HG03354 (cell line): Measurements from ENCODE around the gene ELOA.
"Not testable (repeated sequence)": the region's sequence is repeated elsewhere in the genome, so short reads cannot be mapped to it uniquely, and the experiment has no call there.

Source experiments
- ATAC-seq: cut with Tn5 transposase; IDR thresholded peaks from one replicate; pipeline ENCODE4 v1.9.1; 2021; ENCODE audit warnings: mild to moderate bottlenecking; ENCODE audit not compliant: unreplicated experiment, poor library complexity, severe bottlenecking

The ELOA gene

GRCh38 chr1:23777979-23778814, 34.9 kb downstream of the ELOA start, which contains the start of gene PITHD1:
TSS of gene PITHD1 (plus strand) at chr1:23778418. CDS start at chr1:23778516, 98 bp downstream.
- peak; percentile 83 for ATAC-seq

GRCh38 chr1:23779826-23780371, 36.6 kb downstream of the ELOA start:
- ATAC-seq, result no peak

GRCh38 chr1:23783141-23783540, 39.9 kb downstream of the ELOA start:
- not testable (repeated sequence) for ATAC-seq

DNA sequence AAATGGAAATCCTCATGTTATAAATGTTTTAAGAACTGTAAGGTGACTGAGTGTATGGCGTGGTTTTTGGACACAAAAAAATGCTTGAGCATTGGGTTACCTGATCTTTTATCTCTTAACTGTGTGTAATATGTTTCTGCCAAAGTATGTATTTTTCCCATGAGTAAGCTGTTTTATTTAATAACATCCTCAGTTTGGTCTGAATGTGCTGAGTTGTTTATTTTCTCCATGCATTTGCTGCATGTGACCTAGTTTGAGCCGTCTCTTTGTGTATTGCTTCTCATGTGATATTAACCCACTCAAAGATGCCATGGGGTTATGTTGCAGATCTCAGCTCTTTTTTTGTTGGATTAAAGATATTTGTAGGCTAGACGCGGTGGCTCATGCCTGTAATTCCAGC, 41.6 kb downstream of the ELOA start:
- no peak for ATAC-seq

DNA sequence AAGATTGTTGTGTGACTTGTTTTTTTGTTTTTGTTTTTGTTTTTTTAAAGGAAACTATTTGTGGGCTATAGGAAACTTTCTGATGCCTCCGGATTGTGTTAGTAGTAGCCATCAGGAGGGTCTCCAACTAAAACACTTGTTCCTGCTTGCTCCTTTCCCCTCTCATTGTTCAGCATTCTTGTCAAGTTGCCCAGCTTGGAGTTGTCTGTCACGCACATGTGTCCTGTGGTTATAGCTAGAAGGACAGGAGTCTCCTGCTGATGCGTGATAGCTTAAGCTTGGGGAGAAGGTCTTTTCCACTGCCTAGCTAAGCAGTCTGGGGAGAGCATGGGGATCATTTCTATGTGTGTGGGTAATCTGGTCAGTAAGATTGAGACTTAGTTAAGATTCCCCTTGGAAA, 44.4 kb downstream of the ELOA start:
- no peak for ATAC-seq

GRCh38 chr1:23788695-23789094, 45.4 kb downstream of the ELOA start:
- no peak for ATAC-seq

GRCh38 chr1:23790696-23791515, 47.6 kb downstream of the ELOA start, which contains the start of gene LYPLA2:
TSS of gene LYPLA2 (plus strand) at chr1:23791145. CDS start at chr1:23792683, 1,538 bp downstream.
- peak; percentile 80 for ATAC-seq

- no peak for ATAC-seq
Measured at GRCh38 chr1:23791516-23792047, 48.3 kb downstream of the ELOA start.

GRCh38 chr1:23792151-23792945, 49.1 kb downstream of the ELOA start:
- no peak for ATAC-seq

DNA sequence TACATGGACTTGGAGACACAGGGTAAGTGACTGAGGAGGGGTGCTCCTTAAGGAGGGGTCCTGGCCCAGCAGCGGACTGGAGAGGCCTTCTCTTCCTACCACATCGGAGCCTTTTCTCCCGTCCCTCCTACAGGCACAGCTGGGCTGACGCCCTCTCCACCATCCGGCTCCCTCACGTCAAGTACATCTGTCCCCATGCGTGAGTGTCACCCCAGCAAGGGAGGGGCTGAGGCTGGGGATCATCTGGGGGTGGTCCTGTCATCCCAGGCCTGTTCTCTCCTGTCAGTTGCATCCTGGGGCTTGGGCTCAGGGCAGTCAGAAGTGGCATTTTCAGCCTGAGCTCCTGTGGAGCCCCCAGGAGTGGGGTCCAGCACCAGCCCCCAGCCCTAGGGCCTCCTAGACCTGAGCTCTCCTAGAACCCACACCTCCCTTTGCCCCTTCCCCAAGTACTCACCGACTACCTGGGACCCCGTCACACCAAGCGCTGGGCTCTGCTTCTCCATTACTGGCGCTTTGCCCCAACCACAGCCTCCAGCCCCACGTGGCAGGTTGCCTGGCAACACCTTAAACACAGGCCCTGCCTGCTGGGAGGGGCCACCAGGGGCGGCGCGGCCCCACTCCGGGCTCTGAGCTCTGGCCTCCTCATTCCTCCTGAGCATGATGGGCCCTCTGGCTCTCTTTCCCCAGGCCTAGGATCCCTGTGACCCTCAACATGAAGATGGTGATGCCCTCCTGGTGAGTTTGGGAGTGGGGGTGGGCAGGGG, 49.9 kb downstream of the ELOA start:
- ATAC-seq, result no peak

DNA sequence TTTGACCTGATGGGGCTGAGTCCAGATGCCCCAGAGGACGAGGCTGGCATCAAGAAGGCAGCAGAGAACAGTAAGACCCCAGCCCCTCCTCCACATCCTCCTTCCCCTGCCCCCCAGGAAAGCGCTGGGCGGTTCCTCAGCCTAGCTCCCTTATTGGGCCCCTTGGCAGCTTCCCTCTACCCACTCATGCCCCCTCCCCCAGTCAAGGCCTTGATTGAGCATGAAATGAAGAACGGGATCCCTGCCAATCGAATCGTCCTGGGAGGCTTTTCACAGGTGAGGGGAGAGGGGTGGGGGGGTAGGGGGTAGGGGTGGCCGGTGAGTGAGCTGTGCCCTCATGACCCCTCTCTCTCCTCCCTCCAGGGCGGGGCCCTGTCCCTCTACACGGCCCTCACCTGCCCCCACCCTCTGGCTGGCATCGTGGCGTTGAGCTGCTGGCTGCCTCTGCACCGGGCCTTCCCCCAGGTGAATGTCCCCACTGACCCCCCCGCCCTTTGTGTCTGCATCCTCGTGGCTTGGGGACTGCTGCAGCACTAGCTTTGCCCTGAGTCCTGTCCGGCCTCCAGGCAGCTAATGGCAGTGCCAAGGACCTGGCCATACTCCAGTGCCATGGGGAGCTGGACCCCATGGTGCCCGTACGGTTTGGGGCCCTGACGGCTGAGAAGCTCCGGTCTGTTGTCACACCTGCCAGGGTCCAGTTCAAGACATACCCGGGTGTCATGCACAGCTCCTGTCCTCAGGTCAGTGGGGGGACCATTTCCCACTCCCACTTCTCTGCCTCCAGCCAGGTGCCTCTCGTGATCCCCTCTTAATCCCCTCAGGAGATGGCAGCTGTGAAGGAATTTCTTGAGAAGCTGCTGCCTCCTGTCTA, 50.8 kb downstream of the ELOA start:
- no peak for ATAC-seq

DNA sequence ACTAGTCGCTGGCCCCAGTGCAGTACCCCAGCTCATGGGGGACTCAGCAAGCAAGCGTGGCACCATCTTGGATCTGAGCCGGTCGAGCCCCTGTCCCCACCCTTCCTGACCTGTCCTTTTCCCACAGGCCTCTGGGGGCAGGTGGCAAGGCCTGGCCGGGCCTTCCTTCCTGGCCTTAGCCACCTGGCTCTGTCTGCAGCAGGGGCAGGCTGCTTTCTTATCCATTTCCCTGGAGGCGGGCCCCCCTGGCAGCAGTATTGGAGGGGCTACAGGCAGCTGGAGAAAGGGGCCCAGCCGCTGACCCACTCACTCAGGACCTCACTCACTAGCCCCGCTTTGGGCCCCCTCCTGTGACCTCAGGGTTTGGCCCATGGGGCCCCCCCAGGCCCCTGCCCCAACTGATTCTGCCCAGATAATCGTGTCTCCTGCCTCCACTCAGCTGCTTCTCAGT, 51.5 kb downstream of the ELOA start:
- ATAC-seq, result not testable (repeated sequence)

- ATAC-seq, result no peak
Measured at GRCh38 chr1:23795676-23796465, 52.6 kb downstream of the ELOA start.

GRCh38 chr1:23796466-23797271, 53.4 kb downstream of the ELOA start:
- no peak for ATAC-seq

DNA sequence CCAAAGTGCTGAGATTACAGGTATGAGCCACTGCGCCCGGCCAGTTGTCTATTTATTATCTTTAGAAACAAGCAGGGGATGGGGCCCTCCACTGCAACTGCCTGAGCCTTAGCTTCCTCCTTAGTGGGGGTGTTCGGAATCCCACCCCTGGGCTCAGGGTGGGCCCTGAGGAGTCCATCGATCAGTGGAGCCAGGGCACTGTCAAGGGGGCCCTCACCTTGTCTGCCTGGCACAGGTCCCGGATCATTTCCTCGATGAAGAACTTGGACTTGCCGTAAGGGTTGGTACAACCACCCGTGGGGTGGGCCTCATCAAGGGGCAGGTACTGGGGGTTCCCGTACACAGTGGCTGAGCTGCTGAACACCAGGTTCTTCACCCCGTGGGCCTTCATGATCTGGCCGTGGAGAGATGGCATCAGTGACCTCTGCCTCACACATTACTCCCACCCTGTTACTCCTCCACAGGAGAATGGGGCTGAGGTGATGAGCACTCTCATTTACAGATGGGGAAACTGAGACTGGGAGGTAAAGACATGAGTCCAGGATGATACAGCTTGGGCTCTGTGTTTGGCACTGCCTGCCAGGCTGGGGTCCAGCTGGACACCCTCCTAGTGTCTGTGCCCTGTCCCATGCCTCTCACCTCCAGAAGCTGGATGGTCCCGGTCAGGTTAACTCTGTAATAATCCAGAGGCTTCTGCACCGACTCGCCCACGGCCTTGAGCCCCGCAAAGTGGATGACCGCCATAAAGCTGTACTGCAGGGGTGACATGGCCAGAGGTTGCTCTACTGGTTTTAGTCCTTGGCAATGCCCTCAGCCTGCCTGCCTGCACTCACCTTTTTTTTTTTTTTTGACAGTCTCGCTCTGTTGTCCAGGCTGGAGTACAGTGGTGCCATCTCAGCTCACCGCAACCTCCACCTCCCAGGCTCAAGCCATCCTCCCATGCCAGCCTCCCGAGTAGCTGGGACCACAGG, 54.5 kb downstream of the ELOA start:
- ATAC-seq, result no peak
